ENCODE results near the gene INPP4B. TPM values are rescaled to one million over a fixed set of nuclear protein-coding genes. Genes with fewer than 3 reads are reported as not detected.

INPP4B gene
- total RNA-seq, 1 experiment from 2014 or later = 17.6 TPM

DNA sequence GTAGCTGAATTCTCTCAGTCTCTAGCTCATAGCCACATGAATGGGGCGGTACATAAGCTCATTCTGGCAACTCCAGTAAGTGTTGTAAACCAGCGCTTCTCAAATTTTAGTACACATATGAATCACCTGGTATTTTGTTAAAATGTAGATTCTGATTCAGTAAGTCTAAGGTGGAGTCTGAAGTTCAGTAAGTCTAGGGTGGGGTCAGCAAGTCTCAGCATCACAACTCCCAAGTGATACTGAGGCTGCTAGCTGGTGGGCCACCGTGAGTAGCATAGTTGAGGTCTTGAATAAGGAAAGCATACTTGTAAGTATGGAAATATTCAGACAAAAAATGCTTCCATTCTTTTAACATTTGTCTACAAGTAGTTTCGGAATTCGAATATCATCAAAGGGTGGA is 36.1 kb upstream of the INPP4B start:
- H3K27me3 Mint-ChIP-seq (ENCODE audit: insufficient read depth, unreplicated experiment) = no peaks in the 10 kb centered on the region
- no peak overlapping the region for H3K4me3 Mint-ChIP-seq (ENCODE audit: unreplicated experiment)
- no peak for DNase-seq (ENCODE audit: unreplicated experiment)
- no peaks in the 10 kb centered on the region for H3K4me1 Mint-ChIP-seq (ENCODE audit: insufficient read depth, unreplicated experiment)
- BruUV-seq (replicated peaks) = no TSS peak
- intact Hi-C loops (cut with micrococcal nuclease) = loop anchor here (10.0 kb wide), 1 partner anchor 103 kb away; no protein-coding TSS in a partner anchor
- no peaks in the 10 kb centered on the region for H3K9me3 Mint-ChIP-seq (ENCODE audit: unreplicated experiment)
- TF ChIP-seq, protein P1, sequence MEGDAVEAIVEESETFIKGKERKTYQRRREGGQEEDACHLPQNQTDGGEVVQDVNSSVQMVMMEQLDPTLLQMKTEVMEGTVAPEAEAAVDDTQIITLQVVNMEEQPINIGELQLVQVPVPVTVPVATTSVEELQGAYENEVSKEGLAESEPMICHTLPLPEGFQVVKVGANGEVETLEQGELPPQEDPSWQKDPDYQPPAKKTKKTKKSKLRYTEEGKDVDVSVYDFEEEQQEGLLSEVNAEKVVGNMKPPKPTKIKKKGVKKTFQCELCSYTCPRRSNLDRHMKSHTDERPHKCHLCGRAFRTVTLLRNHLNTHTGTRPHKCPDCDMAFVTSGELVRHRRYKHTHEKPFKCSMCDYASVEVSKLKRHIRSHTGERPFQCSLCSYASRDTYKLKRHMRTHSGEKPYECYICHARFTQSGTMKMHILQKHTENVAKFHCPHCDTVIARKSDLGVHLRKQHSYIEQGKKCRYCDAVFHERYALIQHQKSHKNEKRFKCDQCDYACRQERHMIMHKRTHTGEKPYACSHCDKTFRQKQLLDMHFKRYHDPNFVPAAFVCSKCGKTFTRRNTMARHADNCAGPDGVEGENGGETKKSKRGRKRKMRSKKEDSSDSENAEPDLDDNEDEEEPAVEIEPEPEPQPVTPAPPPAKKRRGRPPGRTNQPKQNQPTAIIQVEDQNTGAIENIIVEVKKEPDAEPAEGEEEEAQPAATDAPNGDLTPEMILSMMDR (IDR thresholded peaks at IDR 0.05; ENCODE audit: unreplicated experiment) = no peak
- no peak overlapping the region for H3K27ac Mint-ChIP-seq (ENCODE audit: low read depth, unreplicated experiment)
- no peaks in the 10 kb centered on the region for H3K36me3 Mint-ChIP-seq (ENCODE audit: insufficient read depth, unreplicated experiment)
- ChIA-PET POLR2A (interaction anchor here (0.6 kb wide), 2 partner anchors 21 to 627 kb away, joined by 3 to 5 read pairs; no protein-coding TSS in a partner anchor), CTCF (interaction anchor here (0.6 to 1.7 kb wide), 5 partner anchors 57 to 1530 kb away, joined by 3 to 6 read pairs (median 3); no protein-coding TSS in a partner anchor)

DNA sequence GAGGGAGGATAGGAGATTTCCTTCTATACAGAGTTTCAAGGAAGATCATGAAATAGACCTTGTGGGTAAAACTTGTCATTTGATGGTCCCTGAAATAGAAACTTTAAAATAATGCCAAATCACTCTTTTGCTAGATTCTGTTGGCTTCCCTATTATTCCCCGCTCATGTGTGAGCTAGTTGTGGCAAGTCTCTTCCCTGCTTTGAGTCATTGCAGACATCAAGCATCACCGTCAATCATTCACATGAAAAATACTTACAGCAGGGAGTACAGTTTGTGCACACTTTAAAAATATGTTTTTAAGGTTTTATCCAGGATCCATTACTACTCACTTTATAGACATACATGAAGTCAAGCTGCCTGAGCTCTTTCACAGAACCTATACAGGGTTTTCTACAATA is 35.2 kb upstream of the INPP4B start:
- intact Hi-C loops (cut with micrococcal nuclease) = loop anchor here (10.0 kb wide), 1 partner anchor 103 kb away; no protein-coding TSS in a partner anchor
- TF ChIP-seq, protein P1 (IDR thresholded peaks at IDR 0.05; ENCODE audit: unreplicated experiment) = no peak
- no peaks in the 10 kb centered on the region for H3K27me3 Mint-ChIP-seq (ENCODE audit: insufficient read depth, unreplicated experiment)
- no peaks in the 10 kb centered on the region for H3K4me1 Mint-ChIP-seq (ENCODE audit: insufficient read depth, unreplicated experiment)
- no peaks in the 10 kb centered on the region for H3K9me3 Mint-ChIP-seq (ENCODE audit: unreplicated experiment)
- H3K4me3 Mint-ChIP-seq (ENCODE audit: unreplicated experiment) = no peak overlapping the region
- BruUV-seq (replicated peaks) = no TSS peak
- ChIA-PET CTCF (interaction anchor here (0.6 to 1.7 kb wide), 2 partner anchors 58 to 1529 kb away, joined by 3 read pairs; no protein-coding TSS in a partner anchor), POLR2A (interaction anchor here (0.6 kb wide), 2 partner anchors 22 to 626 kb away, joined by 3 to 5 read pairs; no protein-coding TSS in a partner anchor)
- DNase-seq (ENCODE audit: unreplicated experiment) = no peak
- H3K27ac Mint-ChIP-seq (ENCODE audit: low read depth, unreplicated experiment) = no peak overlapping the region
- no peaks in the 10 kb centered on the region for H3K36me3 Mint-ChIP-seq (ENCODE audit: insufficient read depth, unreplicated experiment)

DNA sequence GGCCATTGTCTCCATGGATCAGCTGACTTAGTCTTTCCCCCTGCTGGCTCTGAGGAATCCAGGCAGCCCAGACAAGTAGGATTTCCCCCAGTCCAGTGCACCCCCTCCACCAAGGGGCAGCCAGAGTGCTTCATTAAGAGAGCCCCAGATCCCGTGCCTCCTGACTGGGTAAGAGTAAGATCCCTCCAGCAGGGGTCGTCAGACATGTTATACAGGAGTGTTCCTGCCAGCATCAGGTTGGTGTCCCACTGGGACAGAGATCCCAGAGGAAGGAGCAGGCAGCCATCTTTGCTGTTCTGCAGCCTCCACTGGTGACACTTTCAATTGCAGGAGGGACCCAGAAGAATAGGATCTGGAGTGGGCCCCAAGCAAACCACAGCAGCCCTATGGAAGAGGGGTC is 29.0 kb upstream of the INPP4B start:
- Mint-ChIP-seq H3K9me3 (ENCODE audit: unreplicated experiment) (no peaks in the 10 kb centered on the region), H3K27me3 (ENCODE audit: insufficient read depth, unreplicated experiment) (no peaks in the 10 kb centered on the region), H3K36me3 (ENCODE audit: insufficient read depth, unreplicated experiment) (no peaks in the 10 kb centered on the region), H3K4me3 (ENCODE audit: unreplicated experiment) (no peak overlapping the region), H3K4me1 (ENCODE audit: insufficient read depth, unreplicated experiment) (no peaks in the 10 kb centered on the region), H3K27ac (ENCODE audit: low read depth, unreplicated experiment) (no peak overlapping the region)
- intact Hi-C loops (cut with micrococcal nuclease) = no loop called here
- ChIA-PET CTCF (no interaction called here), POLR2A (interaction anchor here (1.0 kb wide), 1 partner anchor 84 kb away, joined by 3 read pairs; no protein-coding TSS in a partner anchor)
- TF ChIP-seq, protein P1 (IDR thresholded peaks at IDR 0.05; ENCODE audit: unreplicated experiment) = no peak
- BruUV-seq (replicated peaks) = no TSS peak
- peak; percentile 5 for DNase-seq (ENCODE audit: unreplicated experiment)

DNA sequence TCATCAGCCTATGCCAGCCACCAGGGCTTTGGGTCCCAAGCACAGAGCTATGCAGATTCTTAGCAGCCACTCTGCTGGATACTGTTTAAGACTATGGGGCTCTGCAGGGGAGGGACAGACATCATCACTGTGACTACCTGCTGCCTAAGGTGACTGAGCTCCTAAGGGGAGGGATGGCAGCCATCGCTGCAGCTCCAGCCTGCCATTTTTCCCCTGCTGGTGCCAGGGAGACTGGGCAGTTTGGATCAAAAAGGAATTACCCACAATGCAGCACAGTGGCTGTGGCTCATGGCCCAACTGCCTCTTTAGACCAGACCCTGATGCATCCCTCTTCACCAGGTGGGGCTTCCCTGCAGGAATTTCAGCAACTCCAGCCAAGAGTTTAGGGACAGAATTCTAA is 28.6 kb upstream of the INPP4B start:
- CTCF ChIA-PET = interaction anchor here (0.6 kb wide), 1 partner anchor 1990 kb away, joined by 3 read pairs; no protein-coding TSS in a partner anchor
- H3K4me1 Mint-ChIP-seq (ENCODE audit: insufficient read depth, unreplicated experiment) = no peaks in the 10 kb centered on the region

More for the DNA sequence above, 28.6 kb upstream of the INPP4B start:
- H3K9me3 Mint-ChIP-seq (ENCODE audit: unreplicated experiment) = no peaks in the 10 kb centered on the region
- H3K27ac Mint-ChIP-seq (ENCODE audit: low read depth, unreplicated experiment) = no peak overlapping the region
- POLR2A ChIA-PET = interaction anchor here (1.0 kb wide), 1 partner anchor 84 kb away, joined by 3 read pairs; no protein-coding TSS in a partner anchor
- TF ChIP-seq, protein P1 (IDR thresholded peaks at IDR 0.05; ENCODE audit: unreplicated experiment) = no peak
- no peaks in the 10 kb centered on the region for H3K36me3 Mint-ChIP-seq (ENCODE audit: insufficient read depth, unreplicated experiment)
- intact Hi-C loops (cut with micrococcal nuclease) = no loop called here
- no peaks in the 10 kb centered on the region for H3K27me3 Mint-ChIP-seq (ENCODE audit: insufficient read depth, unreplicated experiment)
- no TSS peak for BruUV-seq (replicated peaks)
- H3K4me3 Mint-ChIP-seq (ENCODE audit: unreplicated experiment) = no peak overlapping the region
- DNase-seq (ENCODE audit: unreplicated experiment) = no peak
